Neural cell (in vitro differentiated cells): Measurements from ENCODE around the gene HP. TPM values are rescaled to one million over a fixed set of nuclear protein-coding genes. Genes with fewer than 3 reads are reported as not detected.

ENCODE experiments used
- H2AFZ ChIP-seq: fragments of 200-600, 300-800 bp; sonication (generic), shearing (Covaris generic); 2 replicates; pipeline ENCODE4 v1.6.0; 2014; ENCODE audit warnings: low read depth, mild to moderate bottlenecking, antibody characterized with exemption, low read length, moderate library complexity
- H3F3A ChIP-seq: fragments of 200-600 bp; shearing (Covaris generic); 2 replicates; pipeline ENCODE4 v1.6.1; 2016; ENCODE audit warnings: mild to moderate bottlenecking, moderate library complexity, mixed read lengths, antibody characterized with exemption, low read length; ENCODE audit not compliant: insufficient read depth, poor library complexity, severe bottlenecking
- H3K27ac ChIP-seq: fragments of 200-600, 300-800 bp; sonication (generic), shearing (Covaris generic); 2 replicates; pipeline ENCODE4 v1.5.1; 2014; ENCODE audit warnings: mild to moderate bottlenecking, low read length, moderate library complexity
- H3K27me3 ChIP-seq: fragments of 300-800, 200-600 bp; sonication (generic), shearing (Covaris generic); 2 replicates; pipeline ENCODE4 v1.6.0; 2014; ENCODE audit warnings: mild to moderate bottlenecking, low read depth, low read length, moderate library complexity; ENCODE audit not compliant: insufficient read depth
- H3K36me3 ChIP-seq: fragments of 300-800, 200-600 bp; sonication (generic), shearing (Covaris generic); 2 replicates; pipeline ENCODE4 v1.5.1; 2014; ENCODE audit warnings: mild to moderate bottlenecking, antibody characterized with exemption, low read length, moderate library complexity; ENCODE audit not compliant: insufficient read depth
- H3K4me2 ChIP-seq: fragments of 300-800, 200-600 bp; sonication (generic), shearing (Covaris generic); 2 replicates; pipeline ENCODE4 v1.6.0; 2014; ENCODE audit warnings: mild to moderate bottlenecking, low read length
- H3K4me3 ChIP-seq: fragments of 300-800, 200-600 bp; sonication (generic), shearing (Covaris generic); 2 replicates; pipeline ENCODE4 v1.5.1; 2014; ENCODE audit warnings: mild to moderate bottlenecking, low read length, moderate library complexity
- H3K79me2 ChIP-seq: fragments of 200-600 bp; shearing (Covaris generic); replicated peaks from 2 replicates; pipeline ENCODE4 v1.6.0; 2014; ENCODE audit warnings: mild to moderate bottlenecking, low read length, moderate library complexity; ENCODE audit not compliant: insufficient read depth
- H3K9ac ChIP-seq: fragments of 300-800, 200-600 bp; sonication (generic), shearing (Covaris generic); 2 replicates; pipeline ENCODE4 v1.6.1; 2016; ENCODE audit warnings: mild to moderate bottlenecking, low read length, mixed read lengths
- H3K9me2 ChIP-seq: fragments of 200-600 bp; shearing (Covaris generic); 2 replicates; pipeline ENCODE4 v1.6.1; 2016; ENCODE audit warnings: mild to moderate bottlenecking, low read length, mixed read lengths; ENCODE audit not compliant: insufficient read depth
- H3K9me3 ChIP-seq: fragments of 200-600, 300-800 bp; sonication (generic), shearing (Covaris generic); 2 replicates; pipeline ENCODE4 v1.6.1; 2016; ENCODE audit warnings: mild to moderate bottlenecking, mixed run types, low read length, moderate library complexity, mixed read lengths
- H4K20me1 ChIP-seq: fragments of 200-600 bp; shearing (Covaris generic); 2 replicates; pipeline ENCODE4 v1.6.1; 2016; ENCODE audit warnings: mild to moderate bottlenecking, mixed run types; ENCODE audit not compliant: insufficient read depth
- EP300 ChIP-seq: fragments of 450-650 bp; conservative IDR thresholded peaks from 2 replicates; pipeline ENCODE4 v1.6.1; 2014; ENCODE audit warnings: antibody characterized with exemption, mild to moderate bottlenecking, moderate library complexity; ENCODE audit not compliant: poor library complexity, severe bottlenecking
- EZH2 ChIP-seq: fragments of 200-600, 300-800 bp; shearing (Covaris generic), sonication (generic); IDR thresholded peaks from 2 replicates; pipeline ENCODE4 v1.6.1; 2014; ENCODE audit warnings: antibody characterized with exemption, low read length, borderline replicate concordance, mild to moderate bottlenecking; ENCODE audit not compliant: insufficient read depth, poor library complexity, severe bottlenecking
- MXI1 ChIP-seq: fragments of 450-650 bp; conservative IDR thresholded peaks from 2 replicates; pipeline ENCODE4 v1.6.1; 2014; ENCODE audit warnings: antibody characterized with exemption, mild to moderate bottlenecking; ENCODE audit not compliant: poor library complexity, severe bottlenecking
- POLR2AphosphoS5 ChIP-seq: IDR thresholded peaks from 2 replicates; pipeline ENCODE4 v1.6.1; 2012
- RAD21 ChIP-seq: fragments of 450-650 bp; conservative IDR thresholded peaks from 2 replicates; pipeline ENCODE4 v1.6.1; 2014; ENCODE audit warnings: antibody characterized with exemption, mild to moderate bottlenecking, moderate library complexity
- REST ChIP-seq: IDR thresholded peaks from 2 replicates; pipeline ENCODE4 v1.6.1; 2012; ENCODE audit warnings: borderline replicate concordance
- SMC3 ChIP-seq: fragments of 450-650 bp; conservative IDR thresholded peaks from 2 replicates; pipeline ENCODE4 v1.6.1; 2014; ENCODE audit warnings: antibody characterized with exemption, mild to moderate bottlenecking, moderate library complexity; ENCODE audit not compliant: poor library complexity
- TAF1 ChIP-seq: IDR thresholded peaks from 2 replicates; pipeline ENCODE4 v1.6.1; 2012; ENCODE audit warnings: low read depth
- polyA plus RNA-seq: library from polyadenylated mRNA; depleted of rRNA; stranded (reverse); fragments of >200 nt; gene quantifications from 2 replicates; pipeline ENCODE4 v1.2.3, GENCODE V29; 2014
- TF ChIP-seq, protein P1 (sequence below): fragments of 450-650 bp; IDR thresholded peaks from 2 replicates; pipeline ENCODE4 v1.5.1; 2014; ENCODE audit warnings: antibody characterized with exemption, mild to moderate bottlenecking, moderate library complexity; ENCODE audit not compliant: poor library complexity, severe bottlenecking

Gene HP
- polyA plus RNA-seq, 1 donor from 2014 or later: not detected

GRCh38 chr16:72042157-72042660 lies 12.1 kb upstream of the HP start:
- Histone ChIP-seq H3K79me2 (no peaks in the 10 kb centered on the region), H3K27ac (no peak overlapping the region), H3K9me3 (no peaks in the 10 kb centered on the region), H3K9ac (no peak overlapping the region), H3K27me3 (no peaks in the 10 kb centered on the region), H3K4me3 (no peak overlapping the region), H3K4me2 (no peak overlapping the region), H3F3A (no peaks in the 10 kb centered on the region), H2AFZ (no peak overlapping the region), H3K36me3 (no peaks in the 10 kb centered on the region), H4K20me1 (no peaks in the 10 kb centered on the region), H3K9me2 (no peaks in the 10 kb centered on the region)
- no peak for TF ChIP-seq SMC3
- no peak for TF ChIP-seq TAF1
- no peak for TF ChIP-seq POLR2AphosphoS5
- no peak for TF ChIP-seq RAD21

- H3K4me2 ChIP-seq: no peak overlapping the region
- H3K79me2 ChIP-seq: no peaks in the 10 kb centered on the region
- H3K27ac ChIP-seq: no peak overlapping the region
- H3K36me3 ChIP-seq: no peaks in the 10 kb centered on the region
- TF ChIP-seq, protein P1, sequence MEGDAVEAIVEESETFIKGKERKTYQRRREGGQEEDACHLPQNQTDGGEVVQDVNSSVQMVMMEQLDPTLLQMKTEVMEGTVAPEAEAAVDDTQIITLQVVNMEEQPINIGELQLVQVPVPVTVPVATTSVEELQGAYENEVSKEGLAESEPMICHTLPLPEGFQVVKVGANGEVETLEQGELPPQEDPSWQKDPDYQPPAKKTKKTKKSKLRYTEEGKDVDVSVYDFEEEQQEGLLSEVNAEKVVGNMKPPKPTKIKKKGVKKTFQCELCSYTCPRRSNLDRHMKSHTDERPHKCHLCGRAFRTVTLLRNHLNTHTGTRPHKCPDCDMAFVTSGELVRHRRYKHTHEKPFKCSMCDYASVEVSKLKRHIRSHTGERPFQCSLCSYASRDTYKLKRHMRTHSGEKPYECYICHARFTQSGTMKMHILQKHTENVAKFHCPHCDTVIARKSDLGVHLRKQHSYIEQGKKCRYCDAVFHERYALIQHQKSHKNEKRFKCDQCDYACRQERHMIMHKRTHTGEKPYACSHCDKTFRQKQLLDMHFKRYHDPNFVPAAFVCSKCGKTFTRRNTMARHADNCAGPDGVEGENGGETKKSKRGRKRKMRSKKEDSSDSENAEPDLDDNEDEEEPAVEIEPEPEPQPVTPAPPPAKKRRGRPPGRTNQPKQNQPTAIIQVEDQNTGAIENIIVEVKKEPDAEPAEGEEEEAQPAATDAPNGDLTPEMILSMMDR: no peak
- TF ChIP-seq MXI1 (no peak), POLR2AphosphoS5 (no peak), RAD21 (no peak), SMC3 (no peak), TAF1 (no peak), REST (no peak), EP300 (no peak), EZH2 (no peak)
- H3K9me3 ChIP-seq: no peaks in the 10 kb centered on the region
- no peak overlapping the region for H3K9ac ChIP-seq
- H3K9me2 ChIP-seq: no peaks in the 10 kb centered on the region
- no peaks in the 10 kb centered on the region for H3F3A ChIP-seq
- H3K4me3 ChIP-seq: no peak overlapping the region
- H2AFZ ChIP-seq: no peak overlapping the region
- no peaks in the 10 kb centered on the region for H3K27me3 ChIP-seq
- no peaks in the 10 kb centered on the region for H4K20me1 ChIP-seq
Measured at GRCh38 chr16:72043058-72043457, 11.2 kb upstream of the HP start.

DNA sequence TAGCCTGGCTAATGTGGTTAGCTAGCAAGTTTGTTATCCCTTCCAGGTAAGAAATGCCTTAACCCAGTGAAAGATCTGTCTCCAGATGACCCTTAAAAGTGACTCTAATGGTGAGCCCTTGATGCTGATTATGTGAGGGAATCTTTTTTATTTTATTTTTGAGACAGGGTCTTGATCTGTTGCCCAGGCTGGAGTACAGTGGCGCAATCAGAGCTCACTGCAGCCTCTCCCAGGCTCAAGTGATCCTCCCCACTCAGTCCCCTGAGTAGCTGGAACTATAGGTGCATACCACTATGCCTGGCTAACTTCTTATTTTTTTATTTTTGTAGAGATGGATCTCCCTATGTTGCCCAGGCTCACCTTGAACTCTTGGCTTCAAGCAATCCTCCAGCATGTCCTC lies 10.8 kb upstream of the HP start:
- H3K36me3 ChIP-seq: no peaks in the 10 kb centered on the region
- no peak overlapping the region for H3K4me3 ChIP-seq
- TF ChIP-seq POLR2AphosphoS5: no peak
- TF ChIP-seq, protein P1: no peak
- TF ChIP-seq REST: no peak
- no peak for TF ChIP-seq MXI1
- no peak for TF ChIP-seq EZH2
- TF ChIP-seq RAD21: no peak
- TF ChIP-seq TAF1: no peak
- no peak for TF ChIP-seq EP300
- no peak for TF ChIP-seq SMC3
- H3K27me3 ChIP-seq: no peaks in the 10 kb centered on the region
- H3K4me2 ChIP-seq: no peak overlapping the region
- no peaks in the 10 kb centered on the region for H3K9me2 ChIP-seq
- no peaks in the 10 kb centered on the region for H4K20me1 ChIP-seq
- H3K9ac ChIP-seq: no peak overlapping the region
- H3K9me3 ChIP-seq: no peaks in the 10 kb centered on the region
- no peak overlapping the region for H2AFZ ChIP-seq
- no peaks in the 10 kb centered on the region for H3F3A ChIP-seq
- no peak overlapping the region for H3K27ac ChIP-seq
- H3K79me2 ChIP-seq: no peaks in the 10 kb centered on the region
